HepG2 (cell line): ENCODE data around the gene ETFA. TPM values are rescaled to one million over a fixed set of nuclear protein-coding genes. Genes with fewer than 3 reads are reported as not detected.

Experiments used
- ELF3 ChIP-seq: IDR thresholded peaks from 2 replicates; pipeline ENCODE4 v1.6.1; 2016; ENCODE audit warnings: missing genetic modification reagents, missing compliant biosample characterization
- EP300 ChIP-seq, 3 experiments: sonication (generic) in 1 of 3; formaldehyde crosslinking in 1 of 3; IDR thresholded peaks; 2 replicates each; pipeline versions ENCODE4 v1.5.1 to v1.6.1; 2011 to 2020; ENCODE audit warnings: low read depth in 2 of 3, low read length in 2 of 3, borderline replicate concordance in 1 of 3, improper control_type of control experiment in 1 of 3, mild to moderate bottlenecking in 1 of 3, missing genetic modification reagents in 1 of 3, moderate library complexity in 1 of 3
- FOSL2 ChIP-seq: sonication (generic); formaldehyde crosslinking; IDR thresholded peaks from 2 replicates; pipeline ENCODE4 v1.4.0; 2020; ENCODE audit warnings: missing genetic modification reagents
- GPBP1L1 ChIP-seq: sonication (generic); formaldehyde crosslinking; IDR thresholded peaks from 2 replicates; pipeline ENCODE4 v1.5.0; 2020; ENCODE audit warnings: mild to moderate bottlenecking, missing genetic modification reagents
- KDM6A ChIP-seq: IDR thresholded peaks from 2 replicates; pipeline ENCODE4 v1.6.1; 2016; ENCODE audit warnings: low read depth
- NFIC ChIP-seq: IDR thresholded peaks from 2 replicates; pipeline ENCODE4 v1.6.1; 2012; ENCODE audit warnings: mild to moderate bottlenecking, low read length, inconsistent platforms
- REPIN1 ChIP-seq: sonication (generic); formaldehyde crosslinking; IDR thresholded peaks from 2 replicates; pipeline ENCODE4 v1.8.0; 2022; ENCODE audit warnings: missing genetic modification reagents, low read depth, mild to moderate bottlenecking, borderline replicate concordance
- SSRP1 ChIP-seq: IDR thresholded peaks from 2 replicates; pipeline ENCODE4 v1.6.1; 2016; ENCODE audit warnings: control low read depth
- SUZ12 ChIP-seq: fragments of 150-350 bp; IDR thresholded peaks from 2 replicates; pipeline ENCODE4 v1.6.1; 2014; ENCODE audit warnings: low read depth, low read length
- TRIM24 ChIP-seq: sonication (generic); formaldehyde crosslinking; IDR thresholded peaks from 2 replicates; pipeline ENCODE4 v1.8.0; 2022; ENCODE audit warnings: mild to moderate bottlenecking, missing genetic modification reagents
- ZBTB49 ChIP-seq: sonication (generic); formaldehyde crosslinking; IDR thresholded peaks from 2 replicates; pipeline ENCODE4 v1.4.0; 2020; ENCODE audit warnings: missing genetic modification reagents, borderline replicate concordance
- ZNF337 ChIP-seq: sonication (generic); formaldehyde crosslinking; IDR thresholded peaks from 2 replicates; pipeline ENCODE4 v1.5.1; 2020; ENCODE audit warnings: missing genetic modification reagents, low read depth, mild to moderate bottlenecking, borderline replicate concordance
- ZNF432 ChIP-seq: sonication (generic); formaldehyde crosslinking; IDR thresholded peaks from 2 replicates; pipeline ENCODE4 v1.5.0; 2020; ENCODE audit warnings: missing genetic modification reagents, mild to moderate bottlenecking, borderline replicate concordance
- ZNF468 ChIP-seq: sonication (generic); formaldehyde crosslinking; IDR thresholded peaks from 2 replicates; pipeline ENCODE4 v1.8.0; 2022; ENCODE audit warnings: mild to moderate bottlenecking, moderate library complexity, missing genetic modification reagents
- ZNF510 ChIP-seq: sonication (generic); formaldehyde crosslinking; IDR thresholded peaks from 2 replicates; pipeline ENCODE4 v1.4.0; 2020; ENCODE audit warnings: low read depth, mild to moderate bottlenecking, missing genetic modification reagents
- ZNF616 ChIP-seq: sonication (generic); formaldehyde crosslinking; IDR thresholded peaks from 2 replicates; pipeline ENCODE4 v1.5.0; 2020; ENCODE audit warnings: low read depth, mild to moderate bottlenecking, missing genetic modification reagents
- ZNF766 ChIP-seq: sonication (generic); formaldehyde crosslinking; IDR thresholded peaks from 2 replicates; pipeline ENCODE4 v1.5.0; 2020; ENCODE audit warnings: missing genetic modification reagents, borderline replicate concordance
- ZNF850 ChIP-seq: sonication (generic); formaldehyde crosslinking; conservative IDR thresholded peaks from 2 replicates; pipeline ENCODE4 v1.9.0; 2021; ENCODE audit warnings: mild to moderate bottlenecking, missing genetic modification reagents
- polyA plus RNA-seq, 8 experiments: library from polyadenylated mRNA; depleted of rRNA in 3 of 8; stranded (reverse) in 7 of 8; unstranded in 1 of 8; fragments of >200 nt; fragmentation: Illumina TruSeq in 4 of 8; extraction: Trizol in 4 of 8; gene quantifications; 2 replicates each; pipeline versions ENCODE4 v1.2.1 to v1.2.3, GENCODE V29; 2011 to 2016; ENCODE audit warnings: low read depth in 4 of 8, missing spikeins in 1 of 8, mixed read lengths in 1 of 8; ENCODE audit not compliant: insufficient read depth in 1 of 8
- total RNA-seq, 5 experiments: library from RNA; depleted of rRNA; stranded (reverse); fragments of >200 nt; fragmentation: Illumina TruSeq; extraction: Trizol; gene quantifications; 2 replicates each; pipeline ENCODE4 v1.2.3, GENCODE V29; 2016; ENCODE audit warnings: low read depth in 1 of 5
- TF ChIP-seq, protein P1 (sequence below): sonication (generic); formaldehyde crosslinking; IDR thresholded peaks from 2 replicates; pipeline ENCODE4 v1.4.0; 2020; ENCODE audit warnings: missing genetic modification reagents
- TF ChIP-seq, protein P2 (sequence below): sonication (generic); formaldehyde crosslinking; IDR thresholded peaks from 2 replicates; pipeline ENCODE4 v1.4.0; 2020; ENCODE audit warnings: missing genetic modification reagents

Gene ETFA
- total and polyA plus RNA-seq, 2 of the 13 experiments (the other 11 are each of a cell fraction or from before 2014, with no cell fraction given), result 291 to 396 TPM

GRCh38 chr15:76336254-76337058, 25.2 kb upstream of the ETFA start, which contains the start of gene ISL2 (continued):
- TF ChIP-seq, protein P1, sequence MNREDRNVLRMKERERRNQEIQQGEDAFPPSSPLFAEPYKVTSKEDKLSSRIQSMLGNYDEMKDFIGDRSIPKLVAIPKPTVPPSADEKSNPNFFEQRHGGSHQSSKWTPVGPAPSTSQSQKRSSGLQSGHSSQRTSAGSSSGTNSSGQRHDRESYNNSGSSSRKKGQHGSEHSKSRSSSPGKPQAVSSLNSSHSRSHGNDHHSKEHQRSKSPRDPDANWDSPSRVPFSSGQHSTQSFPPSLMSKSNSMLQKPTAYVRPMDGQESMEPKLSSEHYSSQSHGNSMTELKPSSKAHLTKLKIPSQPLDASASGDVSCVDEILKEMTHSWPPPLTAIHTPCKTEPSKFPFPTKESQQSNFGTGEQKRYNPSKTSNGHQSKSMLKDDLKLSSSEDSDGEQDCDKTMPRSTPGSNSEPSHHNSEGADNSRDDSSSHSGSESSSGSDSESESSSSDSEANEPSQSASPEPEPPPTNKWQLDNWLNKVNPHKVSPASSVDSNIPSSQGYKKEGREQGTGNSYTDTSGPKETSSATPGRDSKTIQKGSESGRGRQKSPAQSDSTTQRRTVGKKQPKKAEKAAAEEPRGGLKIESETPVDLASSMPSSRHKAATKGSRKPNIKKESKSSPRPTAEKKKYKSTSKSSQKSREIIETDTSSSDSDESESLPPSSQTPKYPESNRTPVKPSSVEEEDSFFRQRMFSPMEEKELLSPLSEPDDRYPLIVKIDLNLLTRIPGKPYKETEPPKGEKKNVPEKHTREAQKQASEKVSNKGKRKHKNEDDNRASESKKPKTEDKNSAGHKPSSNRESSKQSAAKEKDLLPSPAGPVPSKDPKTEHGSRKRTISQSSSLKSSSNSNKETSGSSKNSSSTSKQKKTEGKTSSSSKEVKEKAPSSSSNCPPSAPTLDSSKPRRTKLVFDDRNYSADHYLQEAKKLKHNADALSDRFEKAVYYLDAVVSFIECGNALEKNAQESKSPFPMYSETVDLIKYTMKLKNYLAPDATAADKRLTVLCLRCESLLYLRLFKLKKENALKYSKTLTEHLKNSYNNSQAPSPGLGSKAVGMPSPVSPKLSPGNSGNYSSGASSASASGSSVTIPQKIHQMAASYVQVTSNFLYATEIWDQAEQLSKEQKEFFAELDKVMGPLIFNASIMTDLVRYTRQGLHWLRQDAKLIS (CRISPR knock-in tag), result 0 out of 2 replicates have a peak, but pooled peaks have one; percentile 50
- no peak for TF ChIP-seq SUZ12
- TF ChIP-seq ELF3 (CRISPR knock-in tag), result peak; percentile 73
- peak; percentile 53 for TF ChIP-seq FOSL2 (CRISPR knock-in tag)
- TF ChIP-seq REPIN1 (CRISPR knock-in tag), result peak; percentile 73; the same call in 1 of the 2 replicates
- no peak for TF ChIP-seq ZNF510 (CRISPR knock-in tag)
- TF ChIP-seq TRIM24 (CRISPR knock-in tag), result no peak
- no peak for TF ChIP-seq GPBP1L1 (CRISPR knock-in tag)
- peak in 1 of 2 experiments; percentile 38; a peak in 1 of 4 replicates for TF ChIP-seq EP300 (IDR thresholded peaks at IDR 0.05; ENCODE audit: low read depth in 2 of 2, low read length in 2 of 2)
- no peak for TF ChIP-seq EP300 (CRISPR knock-in tag; IDR thresholded peaks at IDR 0.05; ENCODE audit: borderline replicate concordance)
- no peak for TF ChIP-seq KDM6A (CRISPR knock-in tag)
- TF ChIP-seq ZNF337 (CRISPR knock-in tag), result no peak
- TF ChIP-seq ZNF432 (CRISPR knock-in tag), result no peak
- TF ChIP-seq ZNF616 (CRISPR knock-in tag), result 0 out of 2 replicates have a peak, but pooled peaks have one; percentile 50
- peak; percentile 62; the same call in 1 of the 2 replicates for TF ChIP-seq ZNF766
- TF ChIP-seq, protein P2, sequence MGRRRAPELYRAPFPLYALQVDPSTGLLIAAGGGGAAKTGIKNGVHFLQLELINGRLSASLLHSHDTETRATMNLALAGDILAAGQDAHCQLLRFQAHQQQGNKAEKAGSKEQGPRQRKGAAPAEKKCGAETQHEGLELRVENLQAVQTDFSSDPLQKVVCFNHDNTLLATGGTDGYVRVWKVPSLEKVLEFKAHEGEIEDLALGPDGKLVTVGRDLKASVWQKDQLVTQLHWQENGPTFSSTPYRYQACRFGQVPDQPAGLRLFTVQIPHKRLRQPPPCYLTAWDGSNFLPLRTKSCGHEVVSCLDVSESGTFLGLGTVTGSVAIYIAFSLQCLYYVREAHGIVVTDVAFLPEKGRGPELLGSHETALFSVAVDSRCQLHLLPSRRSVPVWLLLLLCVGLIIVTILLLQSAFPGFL (CRISPR knock-in tag), result no peak
- TF ChIP-seq SSRP1 (CRISPR knock-in tag), result no peak
- TF ChIP-seq NFIC, result no peak; the same call in 1 of the 2 replicates
- TF ChIP-seq ZNF468 (CRISPR knock-in tag), result no peak
- no peak for TF ChIP-seq ZBTB49
- no peak for TF ChIP-seq ZNF850 (CRISPR knock-in tag)
